ENCODE results near the gene MORC4.

MORC4 gene

GRCh38 chrX:106928227-106928626 is 71.8 kb downstream of the MORC4 start:
- Histone ChIP-seq H3K4me1 (ENCODE audit: low read length) (no peaks in the 10 kb centered on the region), H4K20me1 (ENCODE audit: insufficient read depth, low read length) (no peaks in the 10 kb centered on the region), H3K36me3 (replicated peaks; ENCODE audit: low read depth, low read length) (no peaks in the 10 kb centered on the region), H3K9ac (ENCODE audit: low read length) (no peak overlapping the region), H3K27ac (ENCODE audit: low read length) (no peak overlapping the region), H3K9me3 (ENCODE audit: insufficient read depth, low read length) (no peaks in the 10 kb centered on the region), H3K79me2 (ENCODE audit: low read length) (no peaks in the 10 kb centered on the region), H3K4me3 (ENCODE audit: low read length) (no peak overlapping the region), H2AFZ (ENCODE audit: low read depth, low read length) (no peak overlapping the region), H3K27me3 (ENCODE audit: low read depth, low read length) (no peaks in the 10 kb centered on the region), H3K4me2 (ENCODE audit: low read length) (no peak overlapping the region)
- TF ChIP-seq EZH2phosphoT487 (IDR thresholded peaks at IDR 0.05; ENCODE audit: low read depth): no peak
- TF ChIP-seq CTCF (IDR thresholded peaks at IDR 0.05; ENCODE audit: low read depth, low read length): no peak

- no peaks in the 10 kb centered on the region for H3K36me3 ChIP-seq (replicated peaks; ENCODE audit: low read depth, low read length)
- no peaks in the 10 kb centered on the region for H3K4me1 ChIP-seq (ENCODE audit: low read length)
- TF ChIP-seq EZH2phosphoT487 (IDR thresholded peaks at IDR 0.05; ENCODE audit: low read depth) (no peak), CTCF (IDR thresholded peaks at IDR 0.05; ENCODE audit: low read depth, low read length) (no peak)
- no peaks in the 10 kb centered on the region for H3K27me3 ChIP-seq (ENCODE audit: low read depth, low read length)
- no peaks in the 10 kb centered on the region for H4K20me1 ChIP-seq (ENCODE audit: insufficient read depth, low read length)
- H3K9ac ChIP-seq (ENCODE audit: low read length): no peak overlapping the region
- no peak overlapping the region for H3K4me3 ChIP-seq (ENCODE audit: low read length)
- no peaks in the 10 kb centered on the region for H3K9me3 ChIP-seq (ENCODE audit: insufficient read depth, low read length)
- H2AFZ ChIP-seq (ENCODE audit: low read depth, low read length): no peak overlapping the region
- no peak overlapping the region for H3K4me2 ChIP-seq (ENCODE audit: low read length)
- H3K27ac ChIP-seq (ENCODE audit: low read length): no peak overlapping the region
- no peaks in the 10 kb centered on the region for H3K79me2 ChIP-seq (ENCODE audit: low read length)
Observed at GRCh38 chrX:106927700-106928099, 72.3 kb downstream of the MORC4 start.

GRCh38 chrX:106927023-106927422 is 73.0 kb downstream of the MORC4 start:
- H3K4me1 ChIP-seq (ENCODE audit: low read length): no peaks in the 10 kb centered on the region
- no peak overlapping the region for H2AFZ ChIP-seq (ENCODE audit: low read depth, low read length)
- H3K4me2 ChIP-seq (ENCODE audit: low read length): no peak overlapping the region
- no peaks in the 10 kb centered on the region for H3K36me3 ChIP-seq (replicated peaks; ENCODE audit: low read depth, low read length)
- H3K9me3 ChIP-seq (ENCODE audit: insufficient read depth, low read length): no peaks in the 10 kb centered on the region
- H3K27me3 ChIP-seq (ENCODE audit: low read depth, low read length): no peaks in the 10 kb centered on the region
- H4K20me1 ChIP-seq (ENCODE audit: insufficient read depth, low read length): no peaks in the 10 kb centered on the region
- no peak overlapping the region for H3K4me3 ChIP-seq (ENCODE audit: low read length)
- no peak overlapping the region for H3K27ac ChIP-seq (ENCODE audit: low read length)
- H3K9ac ChIP-seq (ENCODE audit: low read length): no peak overlapping the region
- TF ChIP-seq CTCF (IDR thresholded peaks at IDR 0.05; ENCODE audit: low read depth, low read length): no peak
- H3K79me2 ChIP-seq (ENCODE audit: low read length): no peaks in the 10 kb centered on the region

GRCh38 chrX:106921637-106922036 is 78.4 kb downstream of the MORC4 start:
- H4K20me1 ChIP-seq (ENCODE audit: insufficient read depth, low read length): no peaks in the 10 kb centered on the region
- H3K79me2 ChIP-seq (ENCODE audit: low read length): no peaks in the 10 kb centered on the region
- no peaks in the 10 kb centered on the region for H3K36me3 ChIP-seq (replicated peaks; ENCODE audit: low read depth, low read length)
- no peaks in the 10 kb centered on the region for H3K4me1 ChIP-seq (ENCODE audit: low read length)
- no peaks in the 10 kb centered on the region for H3K27me3 ChIP-seq (ENCODE audit: low read depth, low read length)
- no peak overlapping the region for H3K4me3 ChIP-seq (ENCODE audit: low read length)
- TF ChIP-seq EZH2phosphoT487 (IDR thresholded peaks at IDR 0.05; ENCODE audit: low read depth) (no peak), CTCF (IDR thresholded peaks at IDR 0.05; ENCODE audit: low read depth, low read length) (no peak)
- H2AFZ ChIP-seq (ENCODE audit: low read depth, low read length): no peak overlapping the region
- H3K9ac ChIP-seq (ENCODE audit: low read length): no peak overlapping the region
- no peak overlapping the region for H3K4me2 ChIP-seq (ENCODE audit: low read length)
- no peak overlapping the region for H3K27ac ChIP-seq (ENCODE audit: low read length)
- no peaks in the 10 kb centered on the region for H3K9me3 ChIP-seq (ENCODE audit: insufficient read depth, low read length)

Data from OCI-LY3 (cell line).